Gastroesophageal sphincter (tissue), 4 donors: ENCODE measurements around the gene CSMD2. TPM values are rescaled to one million over a fixed set of nuclear protein-coding genes. Genes with fewer than 3 reads are reported as not detected.

ENCODE experiments used
- ATAC-seq: fragments of 150-250 bp; one replicate; pipeline ENCODE4 v1.9.1; 2016; ENCODE audit warnings: mild to moderate bottlenecking, moderate library complexity
- H3K27ac ChIP-seq, 4 donors: fragments of 200-600 bp; sonication (generic) in 3 of 4; 1 replicate in 3 of 4; 2 replicates in 1 of 4; pipeline ENCODE4 v1.5.1; 2016 to 2019
- H3K27me3 ChIP-seq: fragments of 200-600 bp; sonication (generic); one replicate; pipeline ENCODE4 v1.5.1; 2019
- H3K36me3 ChIP-seq, 2 donors: fragments of 200-600 bp; sonication (generic); one replicate each; pipeline ENCODE4 v1.5.1; 2019; ENCODE audit warnings: control low read depth in 1 of 2
- H3K4me1 ChIP-seq, 3 donors: fragments of 200-600 bp; sonication (generic); 1 replicate in 2 of 3; 2 replicates in 1 of 3; pipeline ENCODE4 v1.5.1; 2016 to 2019; ENCODE audit warnings: control low read depth in 2 of 3
- H3K4me3 ChIP-seq, 2 donors: fragments of 200-600 bp; sonication (generic); one replicate each; pipeline ENCODE4 v1.5.1; 2019; ENCODE audit warnings: mild to moderate bottlenecking in 1 of 2, moderate library complexity in 1 of 2
- H3K9me3 ChIP-seq, 3 donors: fragments of 200-600 bp; sonication (generic); one replicate each; pipeline ENCODE4 v1.5.1; 2017 to 2019; ENCODE audit warnings: control low read depth in 2 of 3
- CTCF ChIP-seq, 4 experiments: fragments of 200-600 bp in 2 of 4; fragments of 450-650 bp in 2 of 4; sonication (generic) in 1 of 4; IDR thresholded peaks; one replicate each; pipeline ENCODE4 v1.5.1; 2017 to 2019; ENCODE audit warnings: antibody characterized with exemption in 4 of 4, mild to moderate bottlenecking in 2 of 4, moderate library complexity in 2 of 4
- EP300 ChIP-seq: sonication (generic); formaldehyde crosslinking; IDR thresholded peaks from one replicate; pipeline ENCODE4 v1.6.1; 2017; ENCODE audit warnings: antibody characterized with exemption, mild to moderate bottlenecking
- POLR2A ChIP-seq, 2 donors: fragments of 450-650 bp; IDR thresholded peaks; one replicate each; pipeline ENCODE4 v1.6.1; 2017; ENCODE audit warnings: antibody characterized with exemption in 2 of 2, mild to moderate bottlenecking in 2 of 2, moderate library complexity in 1 of 2
- POLR2AphosphoS5 ChIP-seq: sonication (generic); formaldehyde crosslinking; IDR thresholded peaks from one replicate; pipeline ENCODE4 v1.6.1; 2017; ENCODE audit warnings: antibody characterized with exemption
- WGBS, 2 donors: methylation state at CpG; one replicate each; pipeline ENCODE4 v1.1.5; 2018; ENCODE audit warnings: low coverage in 1 of 2; 5-methylcytosine and 5-hydroxymethylcytosine counted together
- total RNA-seq, 4 donors: library from RNA; depleted of rRNA; stranded (reverse); fragments of >200 nt; gene quantifications; one replicate each; pipeline ENCODE4 v1.1.0, GENCODE V29; 2016

Gene CSMD2
- total RNA-seq, 4 donors from 2014 or later, result 0.22 to 2.5 (median 0.37) TPM

- ATAC-seq, result no peak
- no peaks in the 10 kb centered on the region for H3K9me3 ChIP-seq
- no peaks in the 10 kb centered on the region for H3K36me3 ChIP-seq
- TF ChIP-seq POLR2A (IDR thresholded peaks at IDR 0.05) (no peak), POLR2AphosphoS5 (no peak), EP300 (no peak), CTCF (IDR thresholded peaks at IDR 0.05) (no peak)
- H3K4me1 ChIP-seq, result no peaks in the 10 kb centered on the region
- peaks cover 29% of the 10 kb centered on the region for H3K27me3 ChIP-seq
- no peak overlapping the region for H3K4me3 ChIP-seq
- WGBS, 2 donors, result 83 to 100% methylated on average over 1 to 7 of the region's 13 CpGs
- H3K27ac ChIP-seq, result no peak overlapping the region
Observed at GRCh38 chr1:33743221-33743998, 421.6 kb downstream of the CSMD2 start.

- Histone ChIP-seq H3K4me1 (no peaks in the 10 kb centered on the region), H3K27me3 (peaks cover 33% of the 10 kb centered on the region), H3K4me3 (no peak overlapping the region), H3K9me3 (no peaks in the 10 kb centered on the region), H3K36me3 (no peaks in the 10 kb centered on the region), H3K27ac (no peak overlapping the region)
- WGBS, 2 donors, result 85 to 94% methylated on average over 3 of the region's 3 CpGs
- no peak for TF ChIP-seq POLR2AphosphoS5
- TF ChIP-seq CTCF (IDR thresholded peaks at IDR 0.05), result no peak
- no peak for TF ChIP-seq EP300
- TF ChIP-seq POLR2A (IDR thresholded peaks at IDR 0.05), result no peak
- no peak for ATAC-seq
Observed at GRCh38 chr1:33742663-33743062, 422.4 kb downstream of the CSMD2 start.

- Histone ChIP-seq H3K36me3 (no peaks in the 10 kb centered on the region), H3K9me3 (no peaks in the 10 kb centered on the region), H3K27me3 (peaks cover 35% of the 10 kb centered on the region), H3K4me1 (no peaks in the 10 kb centered on the region), H3K4me3 (no peak overlapping the region), H3K27ac (no peak overlapping the region)
- no peak for TF ChIP-seq POLR2A (IDR thresholded peaks at IDR 0.05)
- no peak for TF ChIP-seq POLR2AphosphoS5
- TF ChIP-seq CTCF (IDR thresholded peaks at IDR 0.05), result no peak
- no peak for TF ChIP-seq EP300
- ATAC-seq, result no peak
- WGBS, 2 donors, result 91 to 100% methylated on average over 1 to 5 of the region's 5 CpGs
Observed at GRCh38 chr1:33741749-33742148, 423.3 kb downstream of the CSMD2 start.

GRCh38 chr1:33740040-33740744 is 424.8 kb downstream of the CSMD2 start:
- TF ChIP-seq CTCF (IDR thresholded peaks at IDR 0.05) (no peak), EP300 (no peak)
- Histone ChIP-seq H3K27ac (no peak overlapping the region), H3K4me1 (no peaks in the 10 kb centered on the region), H3K9me3 (no peaks in the 10 kb centered on the region), H3K4me3 (no peak overlapping the region), H3K36me3 (no peaks in the 10 kb centered on the region), H3K27me3 (peaks cover 35% of the 10 kb centered on the region)
- ATAC-seq, result no peak
- 75 to 80% methylated on average over 7 to 8 of the region's 8 CpGs for WGBS, 2 donors

GRCh38 chr1:33738976-33739375 is 426.1 kb downstream of the CSMD2 start:
- no peak overlapping the region for H3K4me3 ChIP-seq
- TF ChIP-seq EP300 (no peak), POLR2AphosphoS5 (no peak), POLR2A (IDR thresholded peaks at IDR 0.05) (no peak), CTCF (IDR thresholded peaks at IDR 0.05) (no peak)
- no peaks in the 10 kb centered on the region for H3K9me3 ChIP-seq
- H3K27ac ChIP-seq, result no peak overlapping the region
- no peaks in the 10 kb centered on the region for H3K36me3 ChIP-seq
- no peak for ATAC-seq
- WGBS, 2 donors, result 77% methylated on average over 2 of the region's 12 CpGs; no CpG with 5 or more reads in 1 of the 2 donors
- H3K4me1 ChIP-seq, result no peaks in the 10 kb centered on the region
- H3K27me3 ChIP-seq, result peaks cover 41% of the 10 kb centered on the region
